ENCODE results near the gene EIF5.

DNA sequence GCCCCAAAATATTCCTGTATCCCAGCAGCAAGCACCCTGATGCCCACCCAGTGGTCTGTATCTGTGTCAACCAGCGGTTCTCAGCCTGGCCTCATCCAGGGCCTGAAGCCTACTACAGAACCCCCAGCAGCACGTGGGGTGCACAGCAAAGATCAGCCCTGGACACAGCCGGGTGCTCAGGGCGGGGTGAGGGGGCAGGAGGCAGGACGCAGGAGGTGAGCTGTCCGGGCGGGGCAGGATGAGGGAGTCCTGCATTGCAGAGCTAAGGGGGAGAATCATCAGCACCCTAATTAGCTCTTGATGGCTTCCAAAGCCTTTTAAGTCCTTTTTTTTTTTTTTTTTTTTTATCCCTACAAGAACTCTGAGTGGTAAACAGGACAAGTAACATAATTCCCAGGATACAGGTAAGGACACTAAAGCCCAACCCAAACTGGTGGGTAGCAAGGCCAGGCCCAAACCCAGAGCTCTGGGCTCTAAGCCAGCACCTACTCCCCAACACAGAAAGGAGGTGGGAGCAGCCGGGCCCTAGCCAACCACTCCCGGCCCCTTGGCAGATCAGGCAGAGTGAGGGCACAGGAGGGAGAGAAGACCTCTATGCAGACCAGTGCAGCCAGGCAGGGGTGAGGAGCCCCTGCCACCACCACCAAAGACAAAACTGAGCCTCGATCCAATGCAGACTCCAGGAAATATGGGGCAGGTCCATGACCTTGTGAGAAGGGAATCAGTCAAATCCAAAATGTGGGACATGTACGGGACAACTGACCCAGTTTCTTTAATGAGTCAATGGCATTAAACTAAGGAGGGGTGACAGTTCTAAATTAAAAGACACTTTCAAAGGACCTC, 32.3 kb upstream of the EIF5 start:
- TF ChIP-seq, protein P1, sequence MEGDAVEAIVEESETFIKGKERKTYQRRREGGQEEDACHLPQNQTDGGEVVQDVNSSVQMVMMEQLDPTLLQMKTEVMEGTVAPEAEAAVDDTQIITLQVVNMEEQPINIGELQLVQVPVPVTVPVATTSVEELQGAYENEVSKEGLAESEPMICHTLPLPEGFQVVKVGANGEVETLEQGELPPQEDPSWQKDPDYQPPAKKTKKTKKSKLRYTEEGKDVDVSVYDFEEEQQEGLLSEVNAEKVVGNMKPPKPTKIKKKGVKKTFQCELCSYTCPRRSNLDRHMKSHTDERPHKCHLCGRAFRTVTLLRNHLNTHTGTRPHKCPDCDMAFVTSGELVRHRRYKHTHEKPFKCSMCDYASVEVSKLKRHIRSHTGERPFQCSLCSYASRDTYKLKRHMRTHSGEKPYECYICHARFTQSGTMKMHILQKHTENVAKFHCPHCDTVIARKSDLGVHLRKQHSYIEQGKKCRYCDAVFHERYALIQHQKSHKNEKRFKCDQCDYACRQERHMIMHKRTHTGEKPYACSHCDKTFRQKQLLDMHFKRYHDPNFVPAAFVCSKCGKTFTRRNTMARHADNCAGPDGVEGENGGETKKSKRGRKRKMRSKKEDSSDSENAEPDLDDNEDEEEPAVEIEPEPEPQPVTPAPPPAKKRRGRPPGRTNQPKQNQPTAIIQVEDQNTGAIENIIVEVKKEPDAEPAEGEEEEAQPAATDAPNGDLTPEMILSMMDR (IDR thresholded peaks at IDR 0.05): no peak
- TF ChIP-seq TCF7L2 (IDR thresholded peaks at IDR 0.05; ENCODE audit: low read depth, low read length) (no peak), POLR2AphosphoS5 (IDR thresholded peaks at IDR 0.05; ENCODE audit: low read depth, low read length) (no peak), SIN3A (IDR thresholded peaks at IDR 0.05; ENCODE audit: borderline replicate concordance, insufficient read depth, low read depth, low read length) (no peak)
- TF ChIP-seq, protein P2, sequence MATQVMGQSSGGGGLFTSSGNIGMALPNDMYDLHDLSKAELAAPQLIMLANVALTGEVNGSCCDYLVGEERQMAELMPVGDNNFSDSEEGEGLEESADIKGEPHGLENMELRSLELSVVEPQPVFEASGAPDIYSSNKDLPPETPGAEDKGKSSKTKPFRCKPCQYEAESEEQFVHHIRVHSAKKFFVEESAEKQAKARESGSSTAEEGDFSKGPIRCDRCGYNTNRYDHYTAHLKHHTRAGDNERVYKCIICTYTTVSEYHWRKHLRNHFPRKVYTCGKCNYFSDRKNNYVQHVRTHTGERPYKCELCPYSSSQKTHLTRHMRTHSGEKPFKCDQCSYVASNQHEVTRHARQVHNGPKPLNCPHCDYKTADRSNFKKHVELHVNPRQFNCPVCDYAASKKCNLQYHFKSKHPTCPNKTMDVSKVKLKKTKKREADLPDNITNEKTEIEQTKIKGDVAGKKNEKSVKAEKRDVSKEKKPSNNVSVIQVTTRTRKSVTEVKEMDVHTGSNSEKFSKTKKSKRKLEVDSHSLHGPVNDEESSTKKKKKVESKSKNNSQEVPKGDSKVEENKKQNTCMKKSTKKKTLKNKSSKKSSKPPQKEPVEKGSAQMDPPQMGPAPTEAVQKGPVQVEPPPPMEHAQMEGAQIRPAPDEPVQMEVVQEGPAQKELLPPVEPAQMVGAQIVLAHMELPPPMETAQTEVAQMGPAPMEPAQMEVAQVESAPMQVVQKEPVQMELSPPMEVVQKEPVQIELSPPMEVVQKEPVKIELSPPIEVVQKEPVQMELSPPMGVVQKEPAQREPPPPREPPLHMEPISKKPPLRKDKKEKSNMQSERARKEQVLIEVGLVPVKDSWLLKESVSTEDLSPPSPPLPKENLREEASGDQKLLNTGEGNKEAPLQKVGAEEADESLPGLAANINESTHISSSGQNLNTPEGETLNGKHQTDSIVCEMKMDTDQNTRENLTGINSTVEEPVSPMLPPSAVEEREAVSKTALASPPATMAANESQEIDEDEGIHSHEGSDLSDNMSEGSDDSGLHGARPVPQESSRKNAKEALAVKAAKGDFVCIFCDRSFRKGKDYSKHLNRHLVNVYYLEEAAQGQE (IDR thresholded peaks at IDR 0.05; ENCODE audit: insufficient read depth in 1 of 2, low read depth in 2 of 2, low read length in 1 of 2): no peak
